Stimulated activated CD8-positive, alpha-beta memory T cell treated with anti-CD3 and anti-CD28 coated beads, Interleukin-12 subunit alpha, Interleukin-12 subunit beta, amount 100 ng/mL, for 24 hours (primary cell): Measurements from ENCODE around the gene ZNF646.
A peak's percentile ranks its signal among the peaks of the same experiment; 100 is the strongest.

Experiments
- DNase-seq: peaks from one replicate; pipeline ENCODE4 v3.0.0-alpha.2; 2020; ENCODE audit errors: extremely low read depth

The ZNF646 gene

GRCh38 chr16:31108035-31108793, 34.0 kb downstream of the ZNF646 start, which contains the start of gene BCKDK:
Gene BCKDK (plus strand): TSS chr16:31108386. CDS start chr16:31109224, 838 bp downstream.
- no peak for DNase-seq

GRCh38 chr16:31108794-31109558, 34.8 kb downstream of the ZNF646 start:
- no peak for DNase-seq

GRCh38 chr16:31109622-31110021, 35.4 kb downstream of the ZNF646 start:
- DNase-seq: no peak

- no peak for DNase-seq
Measured at GRCh38 chr16:31110106-31111034, 36.1 kb downstream of the ZNF646 start.

- DNase-seq: no peak
Measured at GRCh38 chr16:31111881-31112466, 37.8 kb downstream of the ZNF646 start.

GRCh38 chr16:31112711-31113110, 38.5 kb downstream of the ZNF646 start:
- DNase-seq: no peak

- DNase-seq: no peak
Measured at GRCh38 chr16:31113121-31114120, 39.2 kb downstream of the ZNF646 start.

- DNase-seq: no peak
Measured at GRCh38 chr16:31114468-31114867, 40.2 kb downstream of the ZNF646 start.

- peak; percentile 94 for DNase-seq
Measured at GRCh38 chr16:31117384-31118222, 43.4 kb downstream of the ZNF646 start, which contains the start of gene KAT8. Gene KAT8 (plus strand): TSS chr16:31117664. CDS start chr16:31117682, 18 bp downstream.

- DNase-seq: no peak
Measured at GRCh38 chr16:31118223-31119155, 44.3 kb downstream of the ZNF646 start.

GRCh38 chr16:31120129-31120528, 45.9 kb downstream of the ZNF646 start:
- no peak for DNase-seq

GRCh38 chr16:31125844-31126243, 51.6 kb downstream of the ZNF646 start:
- no peak for DNase-seq

- DNase-seq: no peak
Measured at GRCh38 chr16:31127182-31127581, 53.0 kb downstream of the ZNF646 start.

GRCh38 chr16:31128711-31129567, 54.7 kb downstream of the ZNF646 start:
- no peak for DNase-seq

- no peak for DNase-seq
Measured at GRCh38 chr16:31129568-31130335, 55.5 kb downstream of the ZNF646 start.

- no peak for DNase-seq
Measured at GRCh38 chr16:31130336-31130891, 56.2 kb downstream of the ZNF646 start.
